Esophagus muscularis mucosa (tissue), 4 donors: ENCODE data around the gene ATP11A.

Source experiments
- CTCF ChIP-seq, 3 experiments: fragments of 200-600 bp in 2 of 3; fragments of 450-650 bp in 1 of 3; sonication (generic) in 2 of 3; IDR thresholded peaks; one replicate each; pipeline ENCODE4 v1.5.1; 2017 to 2019; ENCODE audit warnings: antibody characterized with exemption in 3 of 3, mild to moderate bottlenecking in 2 of 3, moderate library complexity in 1 of 3
- EP300 ChIP-seq: sonication (generic); formaldehyde crosslinking; IDR thresholded peaks from one replicate; pipeline ENCODE4 v1.6.1; 2017; ENCODE audit warnings: antibody characterized with exemption
- POLR2A ChIP-seq: fragments of 450-650 bp; IDR thresholded peaks from one replicate; pipeline ENCODE4 v1.6.1; 2017; ENCODE audit warnings: antibody characterized with exemption, moderate library complexity, mild to moderate bottlenecking, low read depth
- POLR2AphosphoS5 ChIP-seq, 2 donors: sonication (generic); formaldehyde crosslinking; IDR thresholded peaks; one replicate each; pipeline ENCODE4 v1.6.1; 2017; ENCODE audit warnings: antibody characterized with exemption in 2 of 2

- TF ChIP-seq CTCF (IDR thresholded peaks at IDR 0.05) (no peak), POLR2A (no peak), POLR2AphosphoS5 (IDR thresholded peaks at IDR 0.05) (no peak), EP300 (no peak)
These were observed 42.1 kb downstream of the ATP11A start for GRCh38 chr13:112731667-112732616.
